Astrocyte of the hippocampus (primary cell): ENCODE measurements around the gene CP.

Experiments used
- DNase-seq: peaks from one replicate; pipeline ENCODE4 v3.0.0; 2011; ENCODE audit warnings: low read depth, low spot score

Gene CP

GRCh38 chr3:149122721-149123578, 98.7 kb downstream of the CP start:
- DNase-seq = no peak
